ENCODE results near the gene LY6G5C. TPM values are rescaled to one million over a fixed set of nuclear protein-coding genes. Genes with fewer than 3 reads are reported as not detected.

The LY6G5C gene
- total and polyA plus RNA-seq, 9 of the 15 experiments (the other 6 are each of a cell fraction or from before 2014, with no cell fraction given) = 0.10 to 0.67 (median 0.46) TPM; not detected in 4

- TF ChIP-seq ZNF609 (CRISPR knock-in tag; IDR thresholded peaks at IDR 0.05; ENCODE audit: borderline replicate concordance) (peak; percentile 66; the same call in 1 of the 2 replicates), CBX5 (IDR thresholded peaks at IDR 0.05; ENCODE audit: borderline replicate concordance, low read depth) (no peak), FOXJ2 (tag; IDR thresholded peaks at IDR 0.05) (no peak), CUX1 (CRISPR knock-in tag; IDR thresholded peaks at IDR 0.05) (no peak), FOXP1 (CRISPR knock-in tag; IDR thresholded peaks at IDR 0.05) (peak; percentile 79; the same call in 1 of the 2 replicates), ZNF740 (CRISPR knock-in tag; IDR thresholded peaks at IDR 0.05) (0 out of 2 replicates have a peak, but pooled peaks have one; percentile 67), ZNF740 (tag; IDR thresholded peaks at IDR 0.05) (no peak), NR2C1 (IDR thresholded peaks at IDR 0.05) (no peak), NR2C1 (tag; IDR thresholded peaks at IDR 0.05) (no peak), SRF (CRISPR knock-in tag; IDR thresholded peaks at IDR 0.05) (0 out of 4 replicates have a peak, but pooled peaks of 1 of the 2 experiments have one; percentile 4), XRCC4 (IDR thresholded peaks at IDR 0.05; ENCODE audit: extremely low read depth, insufficient read depth, insufficient read length) (no peak), RBM39 (optimal IDR thresholded peaks at IDR 0.05; ENCODE audit: low read depth, low read length) (peak; percentile 2), ELF2 (CRISPR knock-in tag; IDR thresholded peaks at IDR 0.05) (no peak), NR2C2 (CRISPR knock-in tag; IDR thresholded peaks at IDR 0.05) (peak; percentile 65; the same call in 1 of the 2 replicates), NR2C2 (tag; IDR thresholded peaks at IDR 0.05) (no peak), FOXJ3 (CRISPR knock-in tag; IDR thresholded peaks at IDR 0.05) (no peak)
These were observed 47.1 kb upstream of the LY6G5C start (continued) for GRCh38 chr6:31727717-31728671.
